Type B pancreatic cell (in vitro differentiated cells): ENCODE results near the gene TRIM5. TPM values are rescaled to one million over a fixed set of nuclear protein-coding genes. Genes with fewer than 3 reads are reported as not detected.

Source experiments
- DNase-seq: peaks from one replicate; pipeline ENCODE4 v3.0.0; 2021; ENCODE audit warnings: mixed read lengths; ENCODE audit not compliant: unreplicated experiment; ENCODE audit errors: extremely low spot score
- H3K27ac Mint-ChIP-seq: 2 replicates; pipeline ENCODE4 v1.8.0; 2021; ENCODE audit warnings: mild to moderate bottlenecking, mixed read lengths
- H3K27me3 Mint-ChIP-seq: 2 replicates; pipeline ENCODE4 v1.8.0; 2021; ENCODE audit warnings: mixed read lengths
- H3K36me3 Mint-ChIP-seq: 2 replicates; pipeline ENCODE4 v1.8.0; 2021; ENCODE audit warnings: mixed read lengths
- H3K4me1 Mint-ChIP-seq: one replicate; pipeline ENCODE4 v1.8.0; 2021; ENCODE audit warnings: mixed read lengths; ENCODE audit not compliant: unreplicated experiment
- H3K4me3 Mint-ChIP-seq: 2 replicates; pipeline ENCODE4 v1.8.0; 2021; ENCODE audit warnings: mild to moderate bottlenecking, mixed read lengths
- H3K9me3 Mint-ChIP-seq: 2 replicates; pipeline ENCODE4 v1.8.0; 2021; ENCODE audit warnings: mixed read lengths
- total RNA-seq: library from RNA; stranded (reverse); gene quantifications from 2 replicates; pipeline ENCODE4 v1.2.1, GENCODE V29; 2021; ENCODE audit warnings: low replicate concordance
- TF ChIP-seq, protein P1 (sequence below): fragments of 200-600 bp; sonication (generic); conservative IDR thresholded peaks from 2 replicates; pipeline ENCODE4 v1.5.0; 2021; ENCODE audit warnings: antibody characterized with exemption, mild to moderate bottlenecking

Gene TRIM5
- total RNA-seq, 1 donor from 2014 or later, result 32.3 TPM

DNA sequence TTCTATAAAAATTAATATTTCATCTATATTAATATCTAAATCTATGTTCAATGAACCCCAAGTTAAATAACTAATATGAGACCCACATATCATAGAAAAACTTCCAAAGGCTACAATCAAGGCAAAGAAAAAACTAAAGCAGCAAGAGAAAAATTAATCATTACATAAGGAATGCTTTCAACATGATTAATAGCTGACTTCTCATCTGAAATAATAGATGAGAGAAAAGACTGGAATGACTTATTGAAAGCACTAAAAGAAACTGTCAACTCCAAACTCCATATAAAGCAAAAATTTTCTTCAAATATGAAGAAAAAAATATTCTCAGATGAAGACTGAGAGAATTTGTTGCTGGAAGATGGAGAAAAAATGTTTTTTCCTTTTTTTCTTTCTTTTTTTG lies 13.0 kb downstream of the TRIM5 start:
- H3K9me3 Mint-ChIP-seq, result no peaks in the 10 kb centered on the region
- no peak overlapping the region for H3K27ac Mint-ChIP-seq
- no peaks in the 10 kb centered on the region for H3K4me1 Mint-ChIP-seq
- H3K27me3 Mint-ChIP-seq, result no peaks in the 10 kb centered on the region
- H3K36me3 Mint-ChIP-seq, result peaks cover 20% of the 10 kb centered on the region
- DNase-seq, result no peak
- H3K4me3 Mint-ChIP-seq, result no peak overlapping the region
- TF ChIP-seq, protein P1, sequence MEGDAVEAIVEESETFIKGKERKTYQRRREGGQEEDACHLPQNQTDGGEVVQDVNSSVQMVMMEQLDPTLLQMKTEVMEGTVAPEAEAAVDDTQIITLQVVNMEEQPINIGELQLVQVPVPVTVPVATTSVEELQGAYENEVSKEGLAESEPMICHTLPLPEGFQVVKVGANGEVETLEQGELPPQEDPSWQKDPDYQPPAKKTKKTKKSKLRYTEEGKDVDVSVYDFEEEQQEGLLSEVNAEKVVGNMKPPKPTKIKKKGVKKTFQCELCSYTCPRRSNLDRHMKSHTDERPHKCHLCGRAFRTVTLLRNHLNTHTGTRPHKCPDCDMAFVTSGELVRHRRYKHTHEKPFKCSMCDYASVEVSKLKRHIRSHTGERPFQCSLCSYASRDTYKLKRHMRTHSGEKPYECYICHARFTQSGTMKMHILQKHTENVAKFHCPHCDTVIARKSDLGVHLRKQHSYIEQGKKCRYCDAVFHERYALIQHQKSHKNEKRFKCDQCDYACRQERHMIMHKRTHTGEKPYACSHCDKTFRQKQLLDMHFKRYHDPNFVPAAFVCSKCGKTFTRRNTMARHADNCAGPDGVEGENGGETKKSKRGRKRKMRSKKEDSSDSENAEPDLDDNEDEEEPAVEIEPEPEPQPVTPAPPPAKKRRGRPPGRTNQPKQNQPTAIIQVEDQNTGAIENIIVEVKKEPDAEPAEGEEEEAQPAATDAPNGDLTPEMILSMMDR, result no peak

DNA sequence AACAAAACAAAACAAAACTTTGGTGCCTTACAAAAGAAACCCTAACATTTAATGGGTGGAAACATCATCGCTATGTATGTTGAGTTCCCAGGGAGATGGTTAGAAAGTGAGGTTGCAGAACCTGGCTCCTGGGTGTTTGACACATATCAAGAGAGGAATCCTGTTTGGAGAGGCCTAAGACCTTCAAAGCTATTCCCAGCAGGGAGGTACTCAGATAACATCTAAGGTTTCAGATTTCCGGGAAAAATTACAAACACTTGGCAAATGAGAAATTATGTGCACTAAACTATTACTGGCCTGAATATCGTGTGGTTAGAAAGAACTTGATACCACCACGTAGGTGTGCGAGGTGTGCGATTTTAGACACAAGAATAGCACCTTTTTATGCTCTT lies 18.5 kb downstream of the TRIM5 start:
- no peaks in the 10 kb centered on the region for H3K9me3 Mint-ChIP-seq
- no peak overlapping the region for H3K27ac Mint-ChIP-seq
- no peaks in the 10 kb centered on the region for H3K27me3 Mint-ChIP-seq
- H3K36me3 Mint-ChIP-seq, result peaks cover 43% of the 10 kb centered on the region
- TF ChIP-seq, protein P1, result no peak
- DNase-seq, result no peak
- H3K4me3 Mint-ChIP-seq, result no peak overlapping the region
- peaks cover 9% of the 10 kb centered on the region for H3K4me1 Mint-ChIP-seq

DNA sequence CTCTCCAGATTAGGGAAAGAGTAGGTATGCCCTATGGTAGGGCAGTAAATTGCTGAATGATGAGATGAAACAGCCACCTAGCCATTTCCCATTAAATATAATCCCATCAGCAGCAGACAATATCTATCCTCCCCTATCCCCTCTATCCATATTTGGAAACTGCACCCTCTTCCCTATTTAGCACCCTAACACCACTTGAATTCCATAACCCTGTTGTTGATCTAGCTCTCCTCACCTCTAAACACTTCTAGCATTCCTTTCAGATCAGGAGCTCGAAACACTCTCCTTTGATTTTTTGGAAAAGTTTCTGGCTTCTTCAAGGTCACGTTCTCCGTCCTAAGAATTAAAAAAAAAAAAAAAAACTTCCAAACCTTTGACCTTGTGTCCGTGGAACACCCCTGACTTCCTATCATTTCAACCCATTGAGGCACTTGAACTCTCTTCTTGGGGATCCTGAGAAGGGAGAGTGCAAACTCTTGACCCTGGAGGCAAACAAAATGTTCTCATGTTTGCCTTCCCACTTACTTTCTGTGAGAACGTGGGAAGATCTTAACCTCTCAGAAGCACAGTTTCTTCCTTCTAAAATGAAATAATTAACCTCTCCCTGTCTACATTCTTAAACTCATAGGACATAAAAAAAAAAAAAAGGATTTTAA lies 19.0 kb downstream of the TRIM5 start:
- no peak overlapping the region for H3K4me3 Mint-ChIP-seq
- peaks cover 46% of the 10 kb centered on the region for H3K36me3 Mint-ChIP-seq
- no peaks in the 10 kb centered on the region for H3K9me3 Mint-ChIP-seq

DNA sequence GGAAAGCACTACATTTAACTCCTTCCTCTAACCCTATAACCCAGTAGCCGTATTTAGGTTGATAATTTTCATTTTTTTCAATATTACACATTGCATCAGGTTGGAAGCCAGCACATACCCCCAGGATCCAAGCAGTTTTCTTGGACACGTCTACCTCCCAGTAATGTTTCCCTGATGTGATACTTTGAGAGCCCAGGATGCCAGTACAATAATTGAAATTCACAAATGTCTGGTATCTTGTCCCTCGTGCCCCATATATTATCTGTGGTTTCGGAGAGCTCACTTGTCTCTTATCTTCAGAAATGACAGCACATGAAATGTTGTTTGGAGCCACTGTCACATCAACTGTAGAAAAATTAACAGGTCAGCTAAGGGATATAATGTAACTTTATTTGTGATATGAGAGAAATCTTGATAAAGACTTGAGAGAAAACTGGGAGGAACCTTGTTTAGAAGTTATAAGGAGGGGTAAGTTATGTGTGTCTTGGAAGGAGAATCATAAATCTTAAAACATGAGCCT lies 19.8 kb downstream of the TRIM5 start:
- H3K9me3 Mint-ChIP-seq, result no peaks in the 10 kb centered on the region
- H3K27me3 Mint-ChIP-seq, result no peaks in the 10 kb centered on the region
- peaks cover 46% of the 10 kb centered on the region for H3K36me3 Mint-ChIP-seq
- DNase-seq, result no peak
- no peak overlapping the region for H3K27ac Mint-ChIP-seq
- TF ChIP-seq, protein P1, result no peak
- no peak overlapping the region for H3K4me3 Mint-ChIP-seq
- H3K4me1 Mint-ChIP-seq, result peaks cover 9% of the 10 kb centered on the region

More for the DNA sequence above, 19.0 kb downstream of the TRIM5 start:
- H3K27me3 Mint-ChIP-seq, result no peaks in the 10 kb centered on the region
- H3K27ac Mint-ChIP-seq, result no peak overlapping the region
- TF ChIP-seq, protein P1, result no peak
- DNase-seq, result no peak
- peaks cover 9% of the 10 kb centered on the region for H3K4me1 Mint-ChIP-seq

DNA sequence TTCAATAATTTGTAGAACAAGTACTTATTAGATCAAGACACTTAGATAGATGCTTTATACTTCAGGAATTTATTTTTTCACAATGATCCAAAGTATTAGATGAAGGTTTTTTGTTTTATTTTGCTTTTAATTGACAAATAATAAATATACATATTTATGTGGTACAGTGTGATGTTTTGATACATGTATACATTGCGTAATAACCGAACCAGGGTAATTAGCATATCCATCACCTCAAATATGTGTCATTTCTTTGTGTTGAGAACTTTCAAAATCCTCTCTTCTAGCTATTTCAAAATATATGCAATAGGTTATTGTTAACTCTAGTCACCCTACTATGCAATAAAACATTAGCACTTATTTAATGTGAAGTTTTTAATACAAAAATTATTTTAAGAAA lies 21.4 kb downstream of the TRIM5 start:
- no peak overlapping the region for H3K4me3 Mint-ChIP-seq
- H3K27ac Mint-ChIP-seq, result no peak overlapping the region
- H3K9me3 Mint-ChIP-seq, result no peaks in the 10 kb centered on the region
- no peak for DNase-seq
- TF ChIP-seq, protein P1, result no peak
- peaks cover 9% of the 10 kb centered on the region for H3K4me1 Mint-ChIP-seq
- peaks cover 43% of the 10 kb centered on the region for H3K36me3 Mint-ChIP-seq
- H3K27me3 Mint-ChIP-seq, result no peaks in the 10 kb centered on the region
